CD4-positive, alpha-beta T cell treated with Interleukin-15 for 1 hour (primary cell): ENCODE data around the gene RAB11FIP4.
"Not testable (repeated sequence)": the region's sequence is repeated elsewhere in the genome, so short reads cannot be mapped to it uniquely, and the experiment has no call there.

ENCODE experiments used
- DNase-seq: peaks from one replicate; pipeline ENCODE4 v3.0.0-alpha.2; 2020

Gene RAB11FIP4

DNA sequence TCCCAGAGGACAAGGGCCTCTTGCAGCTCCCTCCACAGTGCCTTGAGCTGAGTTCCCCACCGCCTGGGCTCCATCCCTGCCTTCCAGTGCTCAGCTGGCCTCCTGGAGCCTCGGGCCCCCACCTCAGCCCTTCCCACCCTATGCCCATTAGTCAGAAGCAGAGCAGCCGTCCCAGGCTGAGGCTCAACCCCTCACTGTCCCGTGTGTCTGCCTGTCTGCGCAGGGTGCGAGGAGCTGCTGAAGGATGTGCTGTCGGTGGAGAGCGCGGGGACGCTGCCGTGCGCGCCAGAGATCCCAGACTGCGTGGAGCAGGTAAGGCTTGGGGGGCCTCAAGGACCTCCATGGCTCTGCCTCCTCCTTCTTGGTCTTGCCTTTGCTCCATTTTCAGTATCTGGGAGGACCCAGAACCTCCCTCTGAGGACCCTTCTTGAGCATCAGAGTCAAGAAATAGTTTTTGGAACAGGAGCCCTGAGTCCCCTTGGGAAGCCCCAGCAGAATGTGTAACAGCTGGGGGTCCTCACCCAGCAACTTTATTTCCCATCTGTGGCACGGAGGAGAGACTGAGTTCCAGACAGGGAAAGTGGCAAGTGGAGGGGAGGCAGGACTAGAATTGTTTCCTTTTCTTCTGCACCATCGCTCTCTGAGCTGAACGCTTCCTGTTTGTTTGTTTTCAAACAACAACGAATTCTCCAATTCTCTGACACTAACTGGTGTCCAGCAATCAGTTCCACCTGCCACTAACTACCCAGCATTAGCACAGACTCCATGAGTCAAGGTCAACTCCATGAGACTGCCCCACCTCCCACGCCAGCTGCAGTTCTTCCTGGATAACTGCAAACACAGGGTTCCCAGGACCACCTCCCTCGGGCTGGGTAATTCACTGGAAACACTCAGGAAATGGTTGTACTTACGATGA, 42.6 kb downstream of the RAB11FIP4 start:
- peak; percentile 12 for DNase-seq

DNA sequence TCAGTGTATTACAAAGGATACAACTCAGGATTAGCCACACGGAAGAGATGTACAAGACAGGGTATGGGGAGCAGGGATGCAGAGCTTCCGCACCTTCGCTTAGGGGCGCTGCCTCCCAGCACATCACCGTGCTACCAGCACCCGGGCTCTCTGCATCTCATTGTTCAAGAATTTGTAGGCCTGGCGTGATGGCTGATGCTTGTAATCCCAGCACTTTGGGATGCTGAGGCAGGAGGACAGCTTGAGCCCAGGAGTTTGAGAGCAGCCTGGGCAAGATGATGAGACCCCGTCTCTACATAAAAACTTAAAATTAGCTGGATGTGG, 43.2 kb downstream of the RAB11FIP4 start:
- no peak for DNase-seq

DNA sequence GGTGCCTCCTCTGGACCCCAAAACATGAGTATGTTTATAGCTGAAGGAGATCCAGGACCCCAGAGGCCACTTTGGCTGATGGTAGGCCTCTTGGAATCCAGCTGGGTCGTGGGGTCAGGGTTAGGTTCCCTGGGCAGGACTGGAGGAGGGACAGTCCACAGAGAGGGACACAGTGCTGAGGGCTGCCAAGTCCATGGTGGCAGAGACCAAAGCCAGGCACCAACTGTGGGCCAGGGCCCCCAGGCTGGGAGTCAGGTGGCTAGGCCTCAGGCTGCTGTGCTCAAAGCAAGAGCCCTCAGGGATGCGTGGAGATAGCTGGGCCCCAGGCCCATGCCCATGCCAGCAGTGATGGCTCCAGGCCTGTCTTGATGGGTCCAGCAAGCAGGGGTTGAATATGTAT, 44.1 kb downstream of the RAB11FIP4 start:
- DNase-seq: peak; percentile 9

DNA sequence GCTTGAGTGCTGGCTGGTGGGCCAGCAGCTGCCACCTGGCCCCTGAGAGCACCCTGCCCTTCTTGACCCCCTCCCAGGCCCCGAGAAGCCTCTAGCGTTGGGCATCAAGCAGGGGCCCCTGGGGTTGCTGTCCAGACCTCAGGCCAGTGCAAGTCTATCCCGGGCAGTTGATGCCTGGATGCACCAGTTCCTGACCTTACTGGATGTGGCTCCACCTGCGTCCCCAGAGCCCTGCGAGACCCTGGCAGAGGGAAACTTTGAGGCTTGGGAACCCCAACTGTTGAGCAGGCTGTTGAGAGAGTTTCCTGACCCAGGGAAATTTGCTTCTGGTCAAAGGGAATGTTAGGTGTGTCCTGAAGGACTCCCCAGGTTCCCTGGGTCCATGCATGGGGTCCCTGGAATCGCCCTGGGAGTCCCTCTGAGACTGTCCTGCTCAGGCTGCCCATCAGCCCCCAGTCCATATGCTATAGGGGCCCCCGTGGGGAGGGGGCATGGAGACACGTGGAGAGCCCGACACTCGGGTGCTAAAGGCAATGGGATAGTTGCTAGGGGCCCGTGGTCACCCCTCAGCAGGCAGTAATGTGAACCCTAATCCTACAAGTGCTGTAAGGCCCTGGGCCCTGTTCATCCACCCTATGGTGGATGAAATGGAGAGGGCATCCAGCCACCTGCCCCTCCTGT, 46.4 kb downstream of the RAB11FIP4 start:
- peak; percentile 10 for DNase-seq

DNA sequence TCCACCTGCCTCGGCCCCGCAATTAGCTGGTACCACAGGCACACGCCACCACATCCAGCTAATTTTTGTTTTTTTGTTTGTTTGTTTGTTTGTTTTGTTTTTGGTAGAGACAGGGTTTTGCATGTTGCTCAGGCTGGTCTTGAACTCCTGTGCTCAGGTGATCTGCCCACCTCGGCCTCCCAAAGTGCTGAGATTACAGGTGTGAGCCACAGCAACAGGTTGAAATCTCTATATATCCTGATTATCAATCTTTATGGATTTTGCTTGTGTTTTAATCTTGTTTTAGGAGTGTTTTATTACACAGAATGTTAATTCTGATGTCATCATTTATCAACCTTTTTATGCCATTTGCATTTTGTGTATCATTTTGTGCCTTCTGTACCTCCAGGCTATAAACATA, 48.2 kb downstream of the RAB11FIP4 start:
- DNase-seq: no peak

DNA sequence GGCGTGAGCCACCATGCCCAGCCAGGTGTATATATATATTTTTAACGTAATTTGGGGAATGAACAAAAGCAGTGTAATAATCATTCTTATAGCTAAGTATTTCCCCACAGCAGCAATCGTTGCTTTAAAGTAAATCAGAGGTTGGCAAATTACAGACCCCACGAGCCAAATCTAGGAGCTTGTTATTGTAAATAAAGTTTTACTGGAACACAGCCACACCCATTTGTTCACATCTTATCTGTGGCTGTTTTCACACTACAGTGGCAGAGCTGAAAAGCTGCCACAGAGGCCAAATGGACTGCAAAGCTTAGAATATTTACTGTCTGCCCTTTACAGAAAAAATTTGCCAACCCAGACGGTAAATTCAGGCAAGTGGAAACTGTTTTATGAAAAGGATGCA, 50.8 kb downstream of the RAB11FIP4 start:
- DNase-seq: no peak

DNA sequence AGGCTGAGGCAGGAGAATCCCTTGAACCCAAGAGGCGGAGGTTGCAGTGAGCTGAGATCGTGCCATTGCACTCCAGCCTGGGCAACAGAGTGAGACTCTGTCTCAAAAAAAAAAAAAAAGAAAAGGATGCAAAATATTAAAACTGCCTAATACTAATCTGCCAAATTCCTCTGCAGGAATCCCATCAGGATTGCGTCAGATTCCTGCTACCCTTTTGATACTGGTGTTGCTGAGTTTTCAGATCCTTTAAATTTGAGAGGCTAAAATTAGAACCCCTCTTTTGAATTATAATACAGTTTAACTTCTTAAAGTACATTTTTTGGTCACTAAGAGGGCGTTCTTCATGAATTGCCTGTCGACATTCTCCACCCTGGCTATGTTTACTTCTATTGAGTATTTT, 51.4 kb downstream of the RAB11FIP4 start:
- DNase-seq: not testable (repeated sequence)

DNA sequence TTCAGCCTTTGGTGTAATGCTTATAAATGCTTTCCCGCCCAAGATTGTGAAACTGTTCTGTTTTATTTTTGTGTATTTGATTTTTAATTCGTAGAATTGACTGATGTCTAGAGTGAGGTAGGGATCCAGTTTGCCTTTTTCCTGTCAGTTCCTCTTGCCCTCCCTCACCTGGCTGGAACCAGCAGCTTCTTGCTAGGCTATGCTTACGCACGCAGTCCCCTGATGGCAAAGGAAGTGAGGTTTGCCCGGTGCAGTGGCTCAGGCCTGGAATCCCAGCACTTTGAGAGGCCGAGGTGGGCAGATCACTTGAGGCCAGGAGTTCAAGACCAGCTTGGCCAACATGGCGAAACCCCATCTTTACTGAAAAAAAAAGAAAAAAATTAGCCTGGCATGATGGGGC, 51.9 kb downstream of the RAB11FIP4 start:
- no peak for DNase-seq

DNA sequence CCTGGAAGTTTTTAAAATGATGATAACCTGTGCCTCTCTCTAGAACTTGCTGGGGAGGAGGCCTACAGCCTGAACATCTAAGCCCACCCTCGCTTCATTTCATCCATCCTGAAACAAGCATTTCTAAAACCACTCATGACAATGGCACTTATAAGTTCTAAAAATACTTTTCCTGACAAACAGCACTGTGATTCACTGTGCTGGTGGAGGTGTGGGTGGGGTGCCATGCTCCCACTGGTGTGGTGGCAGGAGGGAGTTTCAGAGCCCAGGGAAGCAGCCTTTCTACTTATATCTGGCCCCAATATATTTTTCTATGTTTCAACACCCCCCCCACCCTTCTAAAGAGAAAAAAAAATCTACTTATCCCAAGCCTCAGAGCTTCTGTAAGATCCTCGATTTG, 52.6 kb downstream of the RAB11FIP4 start:
- no peak for DNase-seq

DNA sequence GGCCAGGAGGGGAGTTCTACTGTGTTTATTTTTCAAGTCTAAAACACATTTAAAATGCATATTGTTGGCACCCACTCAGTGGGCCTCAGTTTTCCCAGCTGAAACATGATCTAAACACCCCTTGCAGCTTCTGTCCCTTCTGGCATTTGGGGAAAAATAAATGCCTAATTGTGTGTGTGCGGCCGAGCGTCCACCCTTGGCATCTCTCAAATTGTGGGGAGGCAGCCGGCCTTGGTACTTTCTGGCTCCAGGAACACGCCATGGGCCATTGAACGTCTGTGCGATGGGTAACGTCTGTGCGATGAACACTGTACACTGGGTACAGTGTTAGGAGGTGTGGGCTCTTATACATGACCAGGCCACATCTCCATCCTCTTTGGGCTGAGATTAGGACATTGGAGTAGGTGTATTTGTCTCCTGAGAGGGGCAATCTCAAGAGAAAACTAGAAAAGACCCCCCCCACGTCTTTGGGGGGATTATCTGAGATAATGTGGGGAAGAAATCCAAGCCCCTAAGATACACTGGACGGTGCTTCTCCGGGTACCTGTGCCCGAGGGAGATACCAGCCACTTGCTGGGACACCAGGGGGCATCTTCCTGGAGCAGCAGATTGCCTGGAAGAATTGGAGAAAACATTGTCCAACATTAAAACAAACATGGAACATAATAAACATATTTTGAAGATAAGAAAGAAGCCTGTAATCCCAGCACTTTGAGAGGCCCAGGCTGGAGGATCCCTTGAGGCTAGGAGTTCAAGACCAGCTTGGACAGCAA, 54.9 kb downstream of the RAB11FIP4 start:
- no peak for DNase-seq

DNA sequence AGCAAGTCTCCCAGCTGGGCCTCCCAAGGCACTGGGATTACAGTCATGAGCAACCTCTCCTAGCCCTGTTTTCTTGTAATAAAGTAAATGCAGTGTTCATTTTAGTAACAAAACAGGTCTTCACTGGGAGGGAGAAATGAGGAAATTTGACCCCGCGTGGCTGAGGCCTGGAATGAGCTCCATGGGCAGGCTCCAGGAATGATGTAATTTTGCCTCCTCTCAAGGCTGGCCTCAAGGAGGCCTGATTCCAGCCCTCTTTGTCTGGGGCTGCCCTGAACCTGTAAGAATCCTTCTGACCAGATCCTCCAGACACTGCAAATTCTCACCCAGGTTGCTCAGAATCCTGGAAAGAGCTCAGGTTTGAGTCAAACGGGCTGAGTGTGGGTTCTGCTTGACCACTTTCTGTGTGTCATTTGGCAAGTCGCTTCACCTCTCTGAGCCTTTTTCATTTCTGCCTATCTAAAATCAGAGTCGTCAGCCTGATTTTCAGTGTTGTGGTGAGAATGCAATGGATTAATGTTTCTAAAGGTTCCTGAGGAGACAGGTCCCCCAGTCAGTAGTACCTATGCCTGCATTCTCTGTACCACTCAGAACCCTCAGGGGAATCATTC, 57.1 kb downstream of the RAB11FIP4 start:
- DNase-seq: no peak

DNA sequence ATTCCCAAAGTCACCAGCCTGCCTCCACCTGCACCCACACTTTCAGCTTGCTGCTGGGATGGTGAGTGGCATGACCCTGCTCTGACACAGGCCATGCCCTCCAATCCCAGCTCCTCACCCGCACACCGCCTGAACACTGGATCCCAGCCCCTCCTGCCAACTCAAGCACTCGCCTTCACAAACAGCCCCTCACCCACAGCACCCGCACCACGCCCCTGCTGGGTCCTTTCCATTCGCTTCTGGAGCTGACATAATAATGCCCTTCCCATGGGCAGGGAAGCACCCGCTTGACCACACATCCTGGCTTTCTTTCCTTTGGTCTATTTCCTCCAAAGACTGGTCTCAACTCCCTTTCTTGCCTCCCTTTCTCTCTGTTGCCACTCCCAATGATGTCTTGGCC, 57.6 kb downstream of the RAB11FIP4 start:
- no peak for DNase-seq

DNA sequence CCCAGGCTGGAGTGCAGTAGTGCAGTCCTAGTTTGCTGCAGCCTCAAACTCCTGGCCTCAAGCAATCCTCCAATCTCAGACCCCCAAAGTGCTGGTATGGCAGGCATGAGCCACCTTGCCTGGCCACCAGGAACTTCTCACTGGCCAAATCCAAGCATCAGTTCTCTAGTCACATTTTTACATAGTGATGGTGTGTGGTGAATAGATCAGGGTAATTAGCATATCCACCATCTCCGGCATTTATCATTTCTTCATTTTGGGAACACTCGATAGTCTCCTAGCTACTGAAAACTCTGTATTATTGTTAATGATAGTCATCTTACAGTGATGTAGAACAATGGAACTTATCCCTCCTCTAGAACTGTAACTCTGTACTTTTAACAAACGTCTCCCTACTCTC, 58.3 kb downstream of the RAB11FIP4 start:
- DNase-seq: no peak

DNA sequence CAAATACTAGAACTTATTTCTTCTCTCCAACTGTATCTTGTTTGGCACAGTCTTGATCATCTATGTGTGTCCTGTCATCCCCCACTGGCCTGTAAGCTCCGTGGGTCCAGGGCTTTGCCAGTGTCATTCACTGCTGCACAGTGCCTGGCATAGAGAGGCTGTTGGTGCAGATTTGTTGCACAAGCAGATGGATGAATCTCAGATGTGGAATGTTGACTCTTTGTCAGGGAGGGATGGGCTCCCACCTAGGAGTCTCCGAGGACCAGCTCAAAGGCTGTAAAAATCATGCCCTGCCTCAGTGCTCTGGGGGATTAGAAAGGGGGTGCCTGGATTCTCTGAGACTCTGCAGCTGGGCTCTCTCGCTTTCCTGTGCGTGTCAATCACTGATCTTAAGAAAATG, 60.6 kb downstream of the RAB11FIP4 start:
- DNase-seq: no peak

DNA sequence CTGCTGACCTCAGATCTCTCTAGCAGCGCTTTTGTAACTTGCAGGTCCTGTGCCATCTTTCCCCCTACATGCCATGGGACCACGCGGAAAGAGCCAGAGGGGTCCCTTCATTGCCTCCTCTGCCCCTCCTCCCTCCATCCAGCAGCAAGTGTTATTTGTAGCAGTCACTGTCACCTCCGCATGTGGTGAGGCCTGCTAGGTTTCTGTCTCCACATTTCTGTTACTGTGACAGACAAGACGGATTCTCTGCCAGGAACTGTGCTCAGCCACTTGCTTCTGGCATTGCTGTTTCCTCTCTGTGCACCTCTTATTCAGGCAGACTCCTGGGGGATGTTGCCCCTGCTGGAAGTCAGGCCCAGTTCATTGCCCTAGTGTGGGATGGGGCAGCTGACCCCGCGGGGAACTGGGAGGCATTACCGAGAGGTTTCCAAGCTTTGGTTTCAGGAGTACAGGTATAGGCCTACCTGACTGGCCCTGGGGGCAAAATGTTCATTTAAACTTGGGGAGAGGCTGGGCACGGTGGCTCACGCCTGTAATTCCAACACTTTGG, 61.2 kb downstream of the RAB11FIP4 start:
- no peak for DNase-seq

DNA sequence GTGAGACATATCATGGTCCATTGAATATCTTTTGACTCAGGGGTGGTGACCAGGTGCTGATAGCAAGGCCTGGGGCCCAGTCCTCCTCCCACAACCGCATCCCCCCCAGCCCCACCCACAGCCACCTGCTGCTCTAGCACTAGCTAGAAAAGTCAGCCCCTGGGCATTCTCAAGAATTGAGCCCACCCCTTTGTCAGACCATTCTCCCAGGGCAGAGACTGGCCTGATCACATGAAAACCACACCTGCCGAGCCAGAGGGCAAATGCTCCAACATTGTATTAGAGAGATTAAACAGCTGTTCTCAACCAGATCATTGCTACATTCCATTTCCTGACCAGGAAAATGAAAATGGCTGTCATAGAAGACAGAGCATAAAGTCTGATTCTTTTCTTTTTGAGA, 62.4 kb downstream of the RAB11FIP4 start:
- DNase-seq: no peak

DNA sequence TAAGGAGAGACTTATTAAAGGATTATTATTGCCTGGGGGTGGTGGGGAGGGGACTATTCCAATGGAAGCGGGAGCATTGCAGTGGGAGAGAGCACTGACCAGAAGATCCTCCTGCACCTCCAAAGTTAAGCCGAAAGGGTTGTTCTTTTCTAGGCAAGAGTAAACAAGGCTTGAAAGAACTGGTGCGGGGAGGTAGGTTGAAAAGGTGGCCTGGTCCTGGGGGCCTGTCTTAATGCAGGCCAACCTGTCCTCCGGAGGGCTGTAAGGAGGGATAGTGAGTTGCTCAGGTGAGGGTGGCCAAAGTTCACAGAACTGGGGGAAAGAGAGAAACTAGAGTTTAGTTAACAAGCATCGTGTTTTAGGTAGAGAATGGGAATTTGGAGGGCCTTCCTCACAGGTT, 65.3 kb downstream of the RAB11FIP4 start:
- no peak for DNase-seq

DNA sequence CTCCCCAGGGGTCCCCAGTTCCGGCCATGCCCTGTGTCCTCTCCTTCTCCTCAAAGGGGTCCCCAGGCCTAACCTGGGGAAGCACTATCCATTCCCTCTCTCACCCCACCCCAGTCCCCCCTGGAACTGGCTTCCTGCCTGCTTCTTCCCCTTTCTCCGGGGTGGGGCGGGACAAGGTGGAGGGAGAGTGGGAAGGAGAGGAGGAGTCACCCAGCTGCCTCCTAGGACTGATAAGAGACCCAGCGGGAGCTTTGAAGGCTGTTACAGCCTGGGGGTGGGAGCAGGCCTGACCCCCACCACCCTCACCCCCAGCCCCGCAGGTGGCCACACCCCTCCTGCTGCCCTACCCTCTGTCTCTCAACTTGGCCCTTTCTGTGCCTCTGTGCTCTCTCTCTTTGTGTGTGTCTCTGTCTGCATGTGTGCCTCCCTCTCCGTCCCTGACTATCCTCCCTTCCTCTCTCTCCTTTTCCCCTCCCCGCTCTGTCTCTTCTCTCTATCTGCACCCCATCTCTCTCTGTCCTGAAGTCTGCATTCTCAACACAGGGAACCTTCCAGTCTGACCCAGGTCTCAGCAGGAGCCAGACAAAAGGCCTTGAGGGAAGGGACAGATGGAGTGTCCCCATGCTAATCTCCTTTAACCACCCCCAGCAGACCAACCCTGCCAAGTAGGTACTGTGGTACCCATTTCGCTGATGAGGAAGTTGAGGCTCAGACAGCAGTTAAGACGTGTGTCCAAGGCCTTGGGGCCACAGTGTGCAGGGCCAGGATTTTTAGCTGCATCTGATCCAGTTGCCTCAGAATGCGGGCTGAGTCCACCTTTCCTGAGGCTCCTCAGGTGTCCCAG, 66.1 kb downstream of the RAB11FIP4 start:
- DNase-seq: no peak

DNA sequence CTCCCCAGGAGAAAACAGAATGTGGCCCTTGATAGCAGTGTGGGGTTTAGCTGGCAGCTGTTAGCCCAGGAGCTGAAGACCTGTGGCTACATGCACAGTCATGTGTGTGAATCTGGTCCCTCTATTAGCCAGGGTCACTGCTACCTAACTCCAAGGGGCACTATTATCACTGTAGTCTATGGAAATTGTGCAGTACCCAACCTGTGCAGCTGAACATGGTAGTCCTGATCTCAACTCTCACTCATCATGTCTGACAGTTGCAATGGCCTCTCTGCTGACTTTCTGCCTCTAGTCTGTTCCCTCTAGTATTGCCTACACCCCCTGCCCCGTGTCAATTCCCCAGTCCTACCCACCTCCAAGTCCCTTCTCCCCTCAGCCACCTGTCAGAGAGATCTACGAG, 67.4 kb downstream of the RAB11FIP4 start:
- DNase-seq: no peak

DNA sequence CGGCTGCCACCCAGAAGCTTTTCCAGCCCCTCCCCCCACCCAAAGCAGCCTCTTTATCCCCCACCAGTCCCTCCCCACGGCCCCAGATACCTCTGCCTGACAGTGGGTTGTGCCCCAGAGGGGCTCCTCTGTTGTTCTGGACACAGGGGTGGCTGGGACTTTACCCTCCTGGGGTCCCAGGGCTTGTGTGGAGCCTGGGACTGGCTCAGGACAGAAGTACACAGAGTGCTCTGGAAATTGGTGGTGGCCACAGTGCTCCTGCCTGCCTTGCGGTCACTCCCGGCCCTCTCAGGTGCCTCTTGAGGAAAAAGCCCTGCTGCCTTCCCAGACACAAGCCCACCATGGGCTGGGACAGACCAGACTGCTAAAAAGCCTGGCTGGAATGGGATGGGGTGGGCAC, 68.2 kb downstream of the RAB11FIP4 start:
- DNase-seq: no peak

DNA sequence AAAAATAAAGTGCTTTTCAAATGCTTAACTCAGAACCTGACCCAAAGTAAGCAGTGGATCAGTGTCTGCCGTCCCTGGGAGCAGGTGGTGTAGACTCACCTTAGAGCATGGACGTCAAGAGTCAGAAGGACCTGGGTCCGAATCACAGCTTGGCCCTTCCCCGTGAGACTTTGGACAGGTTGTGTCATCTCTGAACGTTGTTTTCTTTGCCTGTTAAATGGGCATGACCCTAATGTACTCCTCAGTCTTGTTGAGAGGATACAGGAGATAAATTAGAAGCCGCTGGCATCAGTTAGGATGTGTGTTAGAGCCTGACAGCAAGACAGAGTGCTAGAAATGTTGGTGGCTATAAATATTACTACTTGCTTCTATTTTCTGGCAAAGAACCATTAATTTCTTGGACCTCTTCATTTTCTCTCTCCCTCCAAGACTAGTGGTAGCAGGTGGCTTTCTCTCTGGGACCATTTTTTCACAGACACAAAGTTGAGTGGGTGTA, 68.8 kb downstream of the RAB11FIP4 start:
- DNase-seq: no peak
